ACC112 (cell line): ENCODE data around the gene SNRNP40.

Experiments used
- H2AFZ ChIP-seq: fragments of 200-600 bp; sonication (generic); one replicate; pipeline ENCODE4 v1.6.0; 2017; ENCODE audit warnings: antibody characterized with exemption, low read length; ENCODE audit not compliant: unreplicated experiment
- H3K27ac ChIP-seq: fragments of 200-600 bp; sonication (generic); 2 replicates; pipeline ENCODE4 v1.5.1; 2014; ENCODE audit warnings: low read depth, mild to moderate bottlenecking, antibody characterized with exemption, low read length, moderate library complexity
- H3K27me3 ChIP-seq: fragments of 200-600 bp; sonication (generic); 2 replicates; pipeline ENCODE4 v1.6.1; 2014; ENCODE audit warnings: mild to moderate bottlenecking, antibody characterized with exemption, low read length, moderate library complexity, mixed read lengths; ENCODE audit not compliant: insufficient read depth
- H3K36me3 ChIP-seq: fragments of 200-600 bp; sonication (generic); 2 replicates; pipeline ENCODE4 v1.6.1; 2016; ENCODE audit warnings: mild to moderate bottlenecking, antibody characterized with exemption, low read length, moderate library complexity, mixed read lengths; ENCODE audit not compliant: insufficient read depth
- H3K4me1 ChIP-seq: fragments of 200-600 bp; sonication (generic); one replicate; pipeline ENCODE4 v1.6.1; 2016; ENCODE audit warnings: low read length, mixed read lengths; ENCODE audit not compliant: insufficient read depth, unreplicated experiment, control insufficient read depth
- H3K4me3 ChIP-seq: fragments of 200-600 bp; sonication (generic); 2 replicates; pipeline ENCODE4 v1.5.1; 2014; ENCODE audit warnings: mild to moderate bottlenecking, low read depth, low read length
- H3K79me2 ChIP-seq: fragments of 200-600 bp; sonication (generic); one replicate; pipeline ENCODE4 v1.6.0; 2016; ENCODE audit warnings: low read length; ENCODE audit not compliant: control insufficient read depth, unreplicated experiment, insufficient read depth

The SNRNP40 gene

DNA sequence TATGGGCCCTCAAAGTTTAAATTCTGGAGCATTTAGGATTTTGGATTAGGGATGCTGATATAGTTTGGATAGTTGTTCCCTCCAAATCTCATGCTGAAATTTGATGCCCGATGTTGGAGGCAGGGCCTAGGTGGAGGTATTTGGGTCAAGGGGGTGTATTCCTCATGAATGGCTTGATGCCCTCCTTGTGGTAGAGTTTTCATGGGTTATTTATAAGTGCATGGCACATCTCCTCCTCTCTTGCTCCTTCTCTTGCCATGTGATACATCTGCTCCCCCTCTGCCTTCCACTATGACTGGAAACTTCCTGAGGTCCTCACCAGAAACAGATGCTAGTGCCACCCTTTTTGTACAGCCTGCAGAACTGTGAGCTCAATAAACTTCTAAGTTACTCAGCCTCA lies 39.4 kb downstream of the SNRNP40 start:
- Histone ChIP-seq H3K4me3 (no peak overlapping the region), H3K79me2 (no peaks in the 10 kb centered on the region), H3K27ac (no peak overlapping the region), H2AFZ (no peak overlapping the region), H3K4me1 (no peaks in the 10 kb centered on the region), H3K36me3 (peaks cover 16% of the 10 kb centered on the region), H3K27me3 (no peaks in the 10 kb centered on the region)

DNA sequence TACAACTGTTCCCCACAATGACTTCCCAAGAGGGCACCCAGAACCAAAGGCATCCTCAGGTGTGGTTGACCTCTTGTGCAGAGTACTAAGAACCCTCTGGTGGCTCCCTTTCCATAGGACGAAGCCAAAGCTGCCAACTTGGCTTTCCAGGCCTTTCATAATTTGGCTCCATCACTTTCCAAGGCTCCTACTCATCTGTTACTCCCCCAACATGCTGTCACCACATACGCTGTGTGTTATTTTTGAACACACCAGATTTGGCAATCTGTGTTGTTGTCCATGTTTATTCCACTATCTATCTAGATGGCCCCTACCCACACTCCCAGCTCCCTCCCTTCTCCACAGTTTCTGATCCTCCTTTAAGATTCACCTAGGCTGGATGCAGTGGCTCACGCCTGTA lies 46.7 kb downstream of the SNRNP40 start:
- H3K27ac ChIP-seq = no peak overlapping the region
- no peaks in the 10 kb centered on the region for H3K36me3 ChIP-seq
- H3K4me1 ChIP-seq = no peaks in the 10 kb centered on the region
- H3K4me3 ChIP-seq = no peak overlapping the region
- no peaks in the 10 kb centered on the region for H3K79me2 ChIP-seq
- no peak overlapping the region for H2AFZ ChIP-seq
- no peaks in the 10 kb centered on the region for H3K27me3 ChIP-seq

DNA sequence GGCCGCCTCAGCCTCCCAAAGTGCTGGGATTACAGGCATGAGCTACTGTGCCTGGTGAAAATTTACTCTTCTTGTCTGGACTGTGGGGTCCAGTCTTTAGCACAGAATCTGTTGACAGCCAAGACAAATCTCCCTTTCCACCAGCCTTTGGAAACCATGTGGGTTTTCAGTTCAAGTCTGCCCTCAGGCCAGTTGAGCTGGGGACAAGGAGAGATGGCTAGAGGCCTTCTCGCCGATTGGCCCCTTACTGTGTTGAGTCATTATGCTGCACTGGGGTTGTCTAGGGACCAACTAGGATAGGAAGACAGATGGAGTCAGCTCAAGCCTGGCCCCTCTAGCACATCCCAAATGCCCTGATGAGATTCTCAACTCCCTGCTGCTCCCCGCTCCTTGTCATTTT lies 48.3 kb downstream of the SNRNP40 start:
- Histone ChIP-seq H3K79me2 (no peaks in the 10 kb centered on the region), H3K4me3 (no peak overlapping the region), H2AFZ (no peak overlapping the region), H3K36me3 (no peaks in the 10 kb centered on the region), H3K27me3 (no peaks in the 10 kb centered on the region), H3K4me1 (peaks cover 7% of the 10 kb centered on the region), H3K27ac (no peak overlapping the region)

DNA sequence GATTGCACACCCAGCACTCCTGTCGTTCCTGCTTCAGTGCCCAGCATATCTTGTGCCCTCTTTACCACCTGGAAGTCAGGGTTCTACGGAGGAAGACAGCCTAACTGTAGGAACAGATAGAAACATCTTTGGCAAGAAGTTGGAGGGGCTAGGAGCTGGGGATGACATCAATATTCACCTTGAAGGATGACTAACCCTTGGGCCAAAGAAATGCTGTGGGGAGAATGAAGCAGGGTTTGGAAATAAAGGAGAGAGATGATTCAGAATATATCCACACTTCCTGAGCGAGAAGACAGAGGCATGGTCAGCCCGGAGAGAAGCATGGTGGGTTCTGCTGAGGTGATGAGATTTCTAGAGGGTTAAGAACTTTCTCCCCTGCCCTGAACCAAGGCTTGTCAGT lies 52.3 kb downstream of the SNRNP40 start:
- H3K27me3 ChIP-seq = peaks cover 16% of the 10 kb centered on the region
- no peaks in the 10 kb centered on the region for H3K79me2 ChIP-seq
- H2AFZ ChIP-seq = no peak overlapping the region
- H3K27ac ChIP-seq = no peak overlapping the region
- H3K4me3 ChIP-seq = no peak overlapping the region
- H3K36me3 ChIP-seq = no peaks in the 10 kb centered on the region
- peaks cover 7% of the 10 kb centered on the region for H3K4me1 ChIP-seq

DNA sequence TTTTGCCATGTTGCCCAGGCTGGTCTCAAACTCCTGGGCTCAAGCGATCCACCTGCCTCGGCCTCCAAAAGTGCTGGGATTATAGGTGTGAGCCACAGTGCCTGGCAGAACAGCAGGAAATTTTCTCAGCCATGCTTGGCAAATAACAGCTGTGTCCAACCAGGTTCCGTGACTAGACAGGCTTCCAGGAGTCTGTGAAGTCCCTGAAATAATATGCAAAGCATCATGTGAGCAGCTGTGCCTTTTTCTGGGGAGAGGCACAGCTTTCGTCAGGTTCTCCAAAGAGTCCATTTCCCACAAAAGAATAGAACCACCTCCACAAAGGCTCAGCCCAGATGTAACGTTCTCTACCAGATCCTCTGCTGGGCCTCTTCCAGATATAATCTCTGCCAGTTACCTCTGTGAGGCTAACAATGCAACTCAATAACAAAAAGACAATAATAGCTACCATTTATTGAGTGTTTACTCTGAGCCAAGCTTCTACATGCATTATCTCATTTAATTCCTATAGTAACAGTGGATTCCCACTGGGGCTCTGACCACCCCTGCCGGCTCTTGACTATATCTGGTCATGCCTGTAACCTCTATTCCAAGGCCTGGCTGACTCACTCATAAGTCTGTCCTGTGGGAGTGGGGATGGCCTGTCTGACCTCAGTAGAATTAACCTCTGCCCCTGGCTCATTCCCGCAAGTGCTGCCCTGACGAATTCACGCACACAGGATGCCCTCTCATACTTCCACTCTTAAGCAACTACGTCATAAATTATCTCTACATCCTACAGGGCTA lies 52.9 kb downstream of the SNRNP40 start:
- H3K4me1 ChIP-seq = peaks cover 11% of the 10 kb centered on the region
- H3K27me3 ChIP-seq = peaks cover 21% of the 10 kb centered on the region
- no peak overlapping the region for H3K27ac ChIP-seq
- H3K36me3 ChIP-seq = no peaks in the 10 kb centered on the region
- H3K4me3 ChIP-seq = no peak overlapping the region
- no peak overlapping the region for H2AFZ ChIP-seq
- H3K79me2 ChIP-seq = no peaks in the 10 kb centered on the region

DNA sequence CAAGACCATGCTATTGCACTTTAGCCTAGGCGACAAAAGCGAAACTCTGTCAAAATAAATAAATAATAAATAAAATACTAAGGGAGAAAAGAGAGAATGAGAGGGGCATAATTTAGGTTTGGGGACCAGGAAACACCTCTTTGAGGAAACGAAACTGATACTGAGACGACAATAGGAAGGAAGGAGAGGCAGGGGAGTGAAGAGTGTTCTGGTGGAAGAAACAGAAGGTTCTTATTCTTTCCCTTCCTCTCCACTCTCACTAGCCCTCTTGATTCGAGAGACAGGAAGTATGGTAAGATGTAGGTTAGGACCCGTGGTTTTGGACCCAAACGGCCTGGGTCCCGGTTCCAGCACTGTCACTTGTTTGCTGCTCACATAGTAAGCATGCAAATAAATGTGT lies 55.3 kb downstream of the SNRNP40 start:
- H3K4me3 ChIP-seq = no peak overlapping the region
- H2AFZ ChIP-seq = no peak overlapping the region
- no peak overlapping the region for H3K27ac ChIP-seq
- peaks cover 11% of the 10 kb centered on the region for H3K4me1 ChIP-seq
- H3K36me3 ChIP-seq = no peaks in the 10 kb centered on the region
- peaks cover 44% of the 10 kb centered on the region for H3K27me3 ChIP-seq
- H3K79me2 ChIP-seq = no peaks in the 10 kb centered on the region

DNA sequence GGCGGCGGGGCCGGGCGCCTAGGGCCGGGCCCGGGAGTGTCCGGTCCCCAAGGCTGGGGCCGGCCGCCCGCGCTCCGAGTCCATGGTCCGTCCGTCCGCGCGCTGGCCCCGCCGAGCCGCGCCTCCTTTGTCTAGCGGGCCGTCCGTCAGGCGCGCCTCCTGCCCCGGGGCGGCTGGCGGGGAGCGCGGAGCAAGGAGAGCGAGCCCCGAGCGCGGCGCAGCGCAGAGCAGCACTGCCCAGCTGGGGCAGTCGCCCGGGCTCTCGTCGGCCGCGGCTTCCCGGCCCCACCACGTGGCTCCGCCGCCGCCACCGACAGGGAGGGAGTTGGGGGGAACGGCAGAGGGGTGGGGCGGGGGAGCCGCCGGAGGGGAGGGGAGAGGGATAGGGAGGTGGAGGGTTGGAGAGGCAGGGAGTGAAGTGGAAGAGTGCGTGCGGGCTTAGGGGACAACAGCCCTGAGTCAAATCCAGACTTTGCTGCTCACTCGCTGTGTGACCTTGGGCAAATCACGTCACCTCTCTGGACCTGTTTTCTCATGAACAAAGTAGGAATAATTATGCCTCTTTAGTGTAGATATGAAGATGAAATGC lies 56.8 kb downstream of the SNRNP40 start, which contains the start of gene NKAIN1:
Gene NKAIN1, minus strand, starts transcription at position 235 of the 589 bp plus-strand sequence. CDS start 340 bp downstream, outside the sequence.
- peaks cover 60% of the 10 kb centered on the region for H3K27me3 ChIP-seq
- no peaks in the 10 kb centered on the region for H3K79me2 ChIP-seq
- no peak within 1 kb of the TSS for H3K27ac ChIP-seq
- H3K36me3 ChIP-seq = no peaks in the 10 kb centered on the region
- peak within 1 kb of the TSS; percentile 69 for H3K4me3 ChIP-seq
- no peak within 1 kb of the TSS for H2AFZ ChIP-seq
- peaks cover 11% of the 10 kb centered on the region for H3K4me1 ChIP-seq

DNA sequence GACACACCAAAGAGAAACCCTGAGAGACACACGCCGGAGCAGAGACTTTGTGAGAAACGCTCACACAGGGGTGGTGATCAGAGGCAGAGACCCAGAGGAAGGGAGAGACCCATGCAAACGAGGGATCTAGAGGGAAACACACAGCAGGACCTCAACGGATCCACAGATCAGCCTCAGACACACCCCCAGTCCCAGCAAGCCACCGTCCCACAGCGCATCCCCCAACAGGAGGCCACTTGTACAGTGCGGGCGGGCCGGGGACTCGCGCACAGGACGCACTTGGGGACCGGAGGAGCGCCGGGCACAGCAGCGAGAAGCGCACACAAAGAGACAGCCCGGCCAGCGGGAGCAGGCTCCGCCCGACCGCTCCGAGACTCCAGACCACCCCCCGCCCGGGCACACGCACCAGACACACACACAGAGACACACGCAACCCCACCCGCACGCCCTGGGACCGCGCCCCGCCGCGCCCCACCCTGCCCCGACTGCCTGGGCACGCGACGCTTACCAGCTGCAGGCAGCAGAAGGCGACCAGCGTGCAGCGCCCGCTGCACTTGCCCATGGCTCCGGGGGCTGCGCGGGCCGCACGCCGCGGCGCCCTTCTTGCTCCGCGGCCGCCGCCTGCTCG lies 57.5 kb downstream of the SNRNP40 start:
- H3K4me3 ChIP-seq = peak overlapping the region; percentile 69
- H3K27ac ChIP-seq = no peak overlapping the region
- peaks cover 66% of the 10 kb centered on the region for H3K27me3 ChIP-seq
- no peaks in the 10 kb centered on the region for H3K79me2 ChIP-seq
- H3K4me1 ChIP-seq = peaks cover 11% of the 10 kb centered on the region
- no peak overlapping the region for H2AFZ ChIP-seq
- no peaks in the 10 kb centered on the region for H3K36me3 ChIP-seq

DNA sequence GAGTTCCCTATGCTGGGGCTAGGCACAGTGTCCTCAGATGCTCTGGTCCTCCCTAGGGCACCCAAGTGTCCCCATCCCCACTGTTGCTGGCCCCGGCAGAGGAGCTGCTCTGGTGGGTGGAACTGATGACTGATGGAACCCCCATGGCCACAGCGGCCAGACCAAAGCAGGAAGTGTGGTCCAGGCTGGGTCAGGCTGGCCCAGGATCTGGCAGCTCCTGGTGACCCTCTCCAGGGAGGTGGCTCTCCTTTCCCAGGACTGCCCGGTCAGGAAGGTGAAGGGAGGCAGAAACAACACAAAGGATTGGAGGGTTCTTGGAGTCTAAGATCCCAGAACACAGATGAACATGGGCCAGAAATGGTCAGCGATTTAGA lies 58.0 kb downstream of the SNRNP40 start:
- Histone ChIP-seq H3K4me3 (peak overlapping the region; percentile 69), H2AFZ (no peak overlapping the region), H3K36me3 (no peaks in the 10 kb centered on the region), H3K27ac (no peak overlapping the region), H3K27me3 (peaks cover 70% of the 10 kb centered on the region), H3K4me1 (peaks cover 7% of the 10 kb centered on the region), H3K79me2 (no peaks in the 10 kb centered on the region)

DNA sequence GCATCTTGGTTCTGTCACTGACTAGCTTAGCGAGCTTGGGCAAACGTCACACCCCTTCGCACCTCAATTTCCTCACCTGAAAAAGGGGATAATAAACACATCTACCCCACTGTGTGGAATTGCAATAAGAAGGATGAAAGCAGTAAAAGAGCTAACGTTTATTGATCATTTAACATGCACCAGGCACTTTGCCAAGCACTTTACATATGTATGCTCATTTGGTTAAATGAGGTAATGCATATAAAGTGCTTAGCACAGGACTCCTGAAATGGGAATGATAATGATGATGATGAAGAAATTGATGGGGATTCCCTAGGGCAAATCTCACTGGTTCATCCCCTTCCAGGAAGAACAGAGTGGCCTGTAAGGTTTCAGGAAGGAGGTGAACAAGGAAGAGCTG lies 61.7 kb downstream of the SNRNP40 start:
- no peaks in the 10 kb centered on the region for H3K79me2 ChIP-seq
- H2AFZ ChIP-seq = no peak overlapping the region
- no peaks in the 10 kb centered on the region for H3K36me3 ChIP-seq
- no peak overlapping the region for H3K4me3 ChIP-seq
- H3K27me3 ChIP-seq = peaks cover 55% of the 10 kb centered on the region
- no peak overlapping the region for H3K27ac ChIP-seq
- H3K4me1 ChIP-seq = peaks cover 4% of the 10 kb centered on the region
